ENCODE data around the gene EIF1.

Gene EIF1

DNA sequence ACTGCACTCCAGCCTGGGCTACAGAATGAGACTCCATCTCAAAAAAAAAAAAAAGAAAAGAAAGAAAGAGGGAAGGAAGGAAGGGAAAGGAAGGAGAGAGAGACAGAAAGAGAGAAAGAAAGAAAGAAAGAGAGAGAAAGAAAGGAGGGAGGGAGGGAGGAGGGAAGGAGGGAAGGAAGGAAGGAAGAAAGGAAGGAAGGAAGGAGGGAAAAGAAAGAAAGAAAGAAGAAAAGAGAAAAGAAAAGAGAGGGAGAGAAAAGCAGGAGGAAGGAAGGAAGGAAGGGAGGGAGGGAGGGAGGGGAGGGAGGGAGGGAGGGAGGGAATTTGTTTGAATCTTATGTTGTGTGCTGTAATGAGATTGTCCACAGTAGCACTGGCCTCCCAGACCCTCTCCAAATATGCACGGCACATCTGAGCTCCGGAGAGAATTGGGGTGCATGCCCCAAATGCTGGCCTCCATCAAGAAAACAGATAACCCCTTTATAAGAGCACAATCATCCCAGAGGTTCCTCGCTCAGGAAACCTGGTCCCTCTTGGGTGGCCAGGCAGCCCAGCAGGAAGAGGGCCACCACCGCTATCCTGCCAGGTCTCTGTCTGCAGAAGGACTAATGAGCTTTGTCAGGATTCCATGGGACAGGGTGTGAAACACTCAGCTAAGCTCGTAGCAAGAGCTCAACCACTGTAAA is 8.8 kb upstream of the EIF1 start:
- TF ChIP-seq ESRRG (CRISPR knock-in tag; IDR thresholded peaks at IDR 0.05), result no peak
- no peak for TF ChIP-seq BACH2 (CRISPR knock-in tag; IDR thresholded peaks at IDR 0.05; ENCODE audit: borderline replicate concordance)
- TF ChIP-seq, protein P1, sequence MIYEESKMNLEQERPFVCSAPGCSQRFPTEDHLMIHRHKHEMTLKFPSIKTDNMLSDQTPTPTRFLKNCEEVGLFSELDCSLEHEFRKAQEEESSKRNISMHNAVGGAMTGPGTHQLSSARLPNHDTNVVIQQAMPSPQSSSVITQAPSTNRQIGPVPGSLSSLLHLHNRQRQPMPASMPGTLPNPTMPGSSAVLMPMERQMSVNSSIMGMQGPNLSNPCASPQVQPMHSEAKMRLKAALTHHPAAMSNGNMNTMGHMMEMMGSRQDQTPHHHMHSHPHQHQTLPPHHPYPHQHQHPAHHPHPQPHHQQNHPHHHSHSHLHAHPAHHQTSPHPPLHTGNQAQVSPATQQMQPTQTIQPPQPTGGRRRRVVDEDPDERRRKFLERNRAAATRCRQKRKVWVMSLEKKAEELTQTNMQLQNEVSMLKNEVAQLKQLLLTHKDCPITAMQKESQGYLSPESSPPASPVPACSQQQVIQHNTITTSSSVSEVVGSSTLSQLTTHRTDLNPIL (CRISPR knock-in tag; IDR thresholded peaks at IDR 0.05; ENCODE audit: low read depth), result no peak
- TF ChIP-seq, protein P2, sequence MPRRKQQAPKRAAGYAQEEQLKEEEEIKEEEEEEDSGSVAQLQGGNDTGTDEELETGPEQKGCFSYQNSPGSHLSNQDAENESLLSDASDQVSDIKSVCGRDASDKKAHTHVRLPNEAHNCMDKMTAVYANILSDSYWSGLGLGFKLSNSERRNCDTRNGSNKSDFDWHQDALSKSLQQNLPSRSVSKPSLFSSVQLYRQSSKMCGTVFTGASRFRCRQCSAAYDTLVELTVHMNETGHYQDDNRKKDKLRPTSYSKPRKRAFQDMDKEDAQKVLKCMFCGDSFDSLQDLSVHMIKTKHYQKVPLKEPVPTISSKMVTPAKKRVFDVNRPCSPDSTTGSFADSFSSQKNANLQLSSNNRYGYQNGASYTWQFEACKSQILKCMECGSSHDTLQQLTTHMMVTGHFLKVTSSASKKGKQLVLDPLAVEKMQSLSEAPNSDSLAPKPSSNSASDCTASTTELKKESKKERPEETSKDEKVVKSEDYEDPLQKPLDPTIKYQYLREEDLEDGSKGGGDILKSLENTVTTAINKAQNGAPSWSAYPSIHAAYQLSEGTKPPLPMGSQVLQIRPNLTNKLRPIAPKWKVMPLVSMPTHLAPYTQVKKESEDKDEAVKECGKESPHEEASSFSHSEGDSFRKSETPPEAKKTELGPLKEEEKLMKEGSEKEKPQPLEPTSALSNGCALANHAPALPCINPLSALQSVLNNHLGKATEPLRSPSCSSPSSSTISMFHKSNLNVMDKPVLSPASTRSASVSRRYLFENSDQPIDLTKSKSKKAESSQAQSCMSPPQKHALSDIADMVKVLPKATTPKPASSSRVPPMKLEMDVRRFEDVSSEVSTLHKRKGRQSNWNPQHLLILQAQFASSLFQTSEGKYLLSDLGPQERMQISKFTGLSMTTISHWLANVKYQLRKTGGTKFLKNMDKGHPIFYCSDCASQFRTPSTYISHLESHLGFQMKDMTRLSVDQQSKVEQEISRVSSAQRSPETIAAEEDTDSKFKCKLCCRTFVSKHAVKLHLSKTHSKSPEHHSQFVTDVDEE (CRISPR knock-in tag; IDR thresholded peaks at IDR 0.05), result no peak
- no peak for TF ChIP-seq RARB (CRISPR knock-in tag; IDR thresholded peaks at IDR 0.05)
- TF ChIP-seq ARNTL (CRISPR knock-in tag; IDR thresholded peaks at IDR 0.05; ENCODE audit: borderline replicate concordance, low read depth), result no peak
- TF ChIP-seq CSDC2 (CRISPR knock-in tag; IDR thresholded peaks at IDR 0.05), result no peak
- TF ChIP-seq SNAI2 (CRISPR knock-in tag; IDR thresholded peaks at IDR 0.05), result no peak
- TF ChIP-seq ZNF8 (CRISPR knock-in tag; IDR thresholded peaks at IDR 0.05), result no peak
- no peak for TF ChIP-seq ZNF565 (CRISPR knock-in tag; conservative IDR thresholded peaks at IDR 0.05; ENCODE audit: low read depth)
- TF ChIP-seq ZFP3 (CRISPR knock-in tag; IDR thresholded peaks at IDR 0.05), result no peak
- TF ChIP-seq TCF4 (CRISPR knock-in tag; IDR thresholded peaks at IDR 0.05; ENCODE audit: borderline replicate concordance), result no peak
- no peak for TF ChIP-seq GLIS3 (CRISPR knock-in tag; IDR thresholded peaks at IDR 0.05)
- no peak for TF ChIP-seq ISL1 (CRISPR knock-in tag; IDR thresholded peaks at IDR 0.05)
- TF ChIP-seq ZC3H10 (CRISPR knock-in tag; IDR thresholded peaks at IDR 0.05), result no peak
- TF ChIP-seq OSR1 (CRISPR knock-in tag; IDR thresholded peaks at IDR 0.05), result no peak
- TF ChIP-seq ZNF70 (CRISPR knock-in tag; IDR thresholded peaks at IDR 0.05), result no peak
- no peak for TF ChIP-seq PPARA (CRISPR knock-in tag; IDR thresholded peaks at IDR 0.05; ENCODE audit: borderline replicate concordance)
- TF ChIP-seq, protein P3, sequence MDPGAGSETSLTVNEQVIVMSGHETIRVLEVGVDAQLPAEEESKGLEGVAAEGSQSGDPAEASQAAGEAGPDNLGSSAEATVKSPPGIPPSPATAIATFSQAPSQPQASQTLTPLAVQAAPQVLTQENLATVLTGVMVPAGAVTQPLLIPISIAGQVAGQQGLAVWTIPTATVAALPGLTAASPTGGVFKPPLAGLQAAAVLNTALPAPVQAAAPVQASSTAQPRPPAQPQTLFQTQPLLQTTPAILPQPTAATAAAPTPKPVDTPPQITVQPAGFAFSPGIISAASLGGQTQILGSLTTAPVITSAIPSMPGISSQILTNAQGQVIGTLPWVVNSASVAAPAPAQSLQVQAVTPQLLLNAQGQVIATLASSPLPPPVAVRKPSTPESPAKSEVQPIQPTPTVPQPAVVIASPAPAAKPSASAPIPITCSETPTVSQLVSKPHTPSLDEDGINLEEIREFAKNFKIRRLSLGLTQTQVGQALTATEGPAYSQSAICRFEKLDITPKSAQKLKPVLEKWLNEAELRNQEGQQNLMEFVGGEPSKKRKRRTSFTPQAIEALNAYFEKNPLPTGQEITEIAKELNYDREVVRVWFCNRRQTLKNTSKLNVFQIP (CRISPR knock-in tag; IDR thresholded peaks at IDR 0.05; ENCODE audit: borderline replicate concordance, low read depth), result no peak
- no peak for ATAC-seq

DNA sequence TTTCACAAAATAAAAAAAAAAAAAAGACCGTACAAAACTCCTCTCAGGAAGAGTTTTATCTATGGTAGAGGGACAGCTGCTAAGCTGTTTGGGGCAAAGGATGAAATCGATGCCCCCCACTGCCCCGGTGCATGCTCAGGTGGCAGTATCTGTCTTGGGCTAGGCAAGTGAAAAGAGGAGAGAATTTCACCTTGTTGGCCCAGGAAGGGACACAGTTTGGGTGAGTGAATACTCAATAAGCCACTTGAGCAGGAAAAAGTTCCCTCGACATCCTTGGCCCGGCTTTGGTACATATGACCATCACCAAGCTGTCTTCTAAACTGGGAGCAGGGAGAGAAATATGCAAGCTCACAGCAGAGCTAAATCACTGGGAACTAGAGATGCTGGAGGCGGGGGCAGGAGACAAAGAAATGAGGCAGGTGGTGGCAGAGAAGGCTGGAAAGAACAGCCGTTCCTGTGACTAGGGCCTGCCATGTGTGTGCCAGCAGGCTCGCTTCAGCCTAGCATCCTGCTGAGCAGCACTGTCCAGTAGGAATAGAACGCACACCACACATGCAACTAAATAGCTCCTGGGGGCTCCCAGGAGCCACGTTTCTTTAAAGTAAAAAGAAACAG is 8.2 kb upstream of the EIF1 start:
- TF ChIP-seq ZNF8 (CRISPR knock-in tag; IDR thresholded peaks at IDR 0.05), result no peak
- no peak for TF ChIP-seq ZNF565 (CRISPR knock-in tag; conservative IDR thresholded peaks at IDR 0.05; ENCODE audit: low read depth)
- TF ChIP-seq OSR1 (CRISPR knock-in tag; IDR thresholded peaks at IDR 0.05), result no peak
- TF ChIP-seq, protein P4, sequence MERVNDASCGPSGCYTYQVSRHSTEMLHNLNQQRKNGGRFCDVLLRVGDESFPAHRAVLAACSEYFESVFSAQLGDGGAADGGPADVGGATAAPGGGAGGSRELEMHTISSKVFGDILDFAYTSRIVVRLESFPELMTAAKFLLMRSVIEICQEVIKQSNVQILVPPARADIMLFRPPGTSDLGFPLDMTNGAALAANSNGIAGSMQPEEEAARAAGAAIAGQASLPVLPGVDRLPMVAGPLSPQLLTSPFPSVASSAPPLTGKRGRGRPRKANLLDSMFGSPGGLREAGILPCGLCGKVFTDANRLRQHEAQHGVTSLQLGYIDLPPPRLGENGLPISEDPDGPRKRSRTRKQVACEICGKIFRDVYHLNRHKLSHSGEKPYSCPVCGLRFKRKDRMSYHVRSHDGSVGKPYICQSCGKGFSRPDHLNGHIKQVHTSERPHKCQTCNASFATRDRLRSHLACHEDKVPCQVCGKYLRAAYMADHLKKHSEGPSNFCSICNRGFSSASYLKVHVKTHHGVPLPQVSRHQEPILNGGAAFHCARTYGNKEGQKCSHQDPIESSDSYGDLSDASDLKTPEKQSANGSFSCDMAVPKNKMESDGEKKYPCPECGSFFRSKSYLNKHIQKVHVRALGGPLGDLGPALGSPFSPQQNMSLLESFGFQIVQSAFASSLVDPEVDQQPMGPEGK (CRISPR knock-in tag; IDR thresholded peaks at IDR 0.05; ENCODE audit: borderline replicate concordance), result no peak
- no peak for TF ChIP-seq ZFP3 (CRISPR knock-in tag; IDR thresholded peaks at IDR 0.05)
- TF ChIP-seq ESRRG (CRISPR knock-in tag; IDR thresholded peaks at IDR 0.05), result no peak
- TF ChIP-seq RARB (CRISPR knock-in tag; IDR thresholded peaks at IDR 0.05), result no peak
- no peak for TF ChIP-seq CSDC2 (CRISPR knock-in tag; IDR thresholded peaks at IDR 0.05)
- no peak for TF ChIP-seq BACH2 (CRISPR knock-in tag; IDR thresholded peaks at IDR 0.05; ENCODE audit: borderline replicate concordance)
- TF ChIP-seq ZFP30 (CRISPR knock-in tag; IDR thresholded peaks at IDR 0.05), result no peak
- no peak for TF ChIP-seq ISL1 (CRISPR knock-in tag; IDR thresholded peaks at IDR 0.05)
- no peak for TF ChIP-seq ZC3H10 (CRISPR knock-in tag; IDR thresholded peaks at IDR 0.05)
- no peak for TF ChIP-seq TCF4 (CRISPR knock-in tag; IDR thresholded peaks at IDR 0.05; ENCODE audit: borderline replicate concordance)

DNA sequence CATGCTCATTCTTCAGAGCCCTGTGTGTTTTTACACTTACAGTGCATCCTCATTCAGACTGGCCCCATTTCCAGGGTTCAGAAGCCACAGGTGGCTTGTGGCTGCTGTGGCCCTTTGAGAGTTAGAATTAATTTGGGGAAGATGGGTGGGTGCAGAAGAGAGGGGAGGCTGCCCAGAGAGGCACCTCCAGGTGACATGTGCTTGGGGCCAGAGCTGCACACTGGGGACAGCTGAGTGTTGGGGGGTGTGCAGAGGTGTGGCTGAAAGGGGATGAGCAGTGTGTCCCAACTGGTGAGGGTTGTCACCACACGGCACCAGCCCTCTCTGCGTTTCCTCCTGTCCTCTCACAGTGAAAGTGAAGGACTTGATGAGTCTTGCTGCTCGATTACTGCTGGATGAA is 6.9 kb upstream of the EIF1 start:
- TF ChIP-seq ZC3H10 (CRISPR knock-in tag; IDR thresholded peaks at IDR 0.05) (no peak), ZNF70 (CRISPR knock-in tag; IDR thresholded peaks at IDR 0.05) (no peak)
- ATAC-seq, result no peak

More for the DNA sequence above, 8.2 kb upstream of the EIF1 start:
- no peak for ATAC-seq

Measured in SK-N-SH treated with all-trans-retinoic acid at 6 μM for 48 hours (cell line).